ENCODE results near the gene SEMA3E. TPM values are rescaled to one million over a fixed set of nuclear protein-coding genes. Genes with fewer than 3 reads are reported as not detected.

Gene SEMA3E
- total RNA-seq, 1 experiment from 2014 or later, result 3.6 TPM

GRCh38 chr7:83413831-83414230, 235.1 kb downstream of the SEMA3E start:
- Histone ChIP-seq H3K9me2 (replicated peaks; ENCODE audit: low read length) (no peaks in the 10 kb centered on the region), H3K4me3 (ENCODE audit: low read length) (no peak overlapping the region), H3K4me2 (ENCODE audit: low read length) (no peak overlapping the region), H4K20me1 (ENCODE audit: low read length) (no peaks in the 10 kb centered on the region), H3K9me3 (ENCODE audit: low read length) (no peaks in the 10 kb centered on the region), H3K36me3 (ENCODE audit: low read depth, low read length) (no peaks in the 10 kb centered on the region), H3K27me3 (ENCODE audit: low read length) (no peaks in the 10 kb centered on the region), H3K9ac (ENCODE audit: low read length) (no peak overlapping the region), H3K4me1 (ENCODE audit: insufficient read depth, low read length) (no peaks in the 10 kb centered on the region), H3K79me2 (ENCODE audit: low read length) (no peaks in the 10 kb centered on the region), H3F3A (ENCODE audit: low read length, unreplicated experiment) (no peaks in the 10 kb centered on the region), H3K27ac (ENCODE audit: low read length) (no peak overlapping the region), H2AFZ (ENCODE audit: low read length) (no peak overlapping the region)
- intact Hi-C loops (cut with micrococcal nuclease), result loop anchor here (5.0 kb wide), 2 partner anchors 378 to 1608 kb away; no protein-coding TSS in a partner anchor
- ChIA-PET CTCF (no interaction called here), POLR2A (ENCODE audit: unreplicated experiment) (no interaction called here)
- ATAC-seq (no peak), DNase-seq (peak; percentile 13)
- TF ChIP-seq EZH2phosphoT487 (IDR thresholded peaks at IDR 0.05; ENCODE audit: borderline replicate concordance, low read length), result no peak
- no peak for TF ChIP-seq EZH2 (IDR thresholded peaks at IDR 0.05; ENCODE audit: low read length, unreplicated experiment)
- TF ChIP-seq CTCF (conservative IDR thresholded peaks at IDR 0.05; ENCODE audit: low read depth, low read length), result no peak
- BruUV-seq (replicated peaks), result no TSS peak

GRCh38 chr7:83413424-83413823, 235.5 kb downstream of the SEMA3E start:
- no peak overlapping the region for H3K4me2 ChIP-seq (ENCODE audit: low read length)
- no peak overlapping the region for H3K4me3 ChIP-seq (ENCODE audit: low read length)
- ChIA-PET POLR2A (ENCODE audit: unreplicated experiment) (no interaction called here), CTCF (no interaction called here)
- no peak overlapping the region for H3K27ac ChIP-seq (ENCODE audit: low read length)
- no peaks in the 10 kb centered on the region for H3K9me2 ChIP-seq (replicated peaks; ENCODE audit: low read length)
- H3F3A ChIP-seq (ENCODE audit: low read length, unreplicated experiment), result no peaks in the 10 kb centered on the region
- TF ChIP-seq EZH2phosphoT487 (IDR thresholded peaks at IDR 0.05; ENCODE audit: borderline replicate concordance, low read length) (no peak), CTCF (conservative IDR thresholded peaks at IDR 0.05; ENCODE audit: low read depth, low read length) (no peak), EZH2 (IDR thresholded peaks at IDR 0.05; ENCODE audit: low read length, unreplicated experiment) (no peak)
- ATAC-seq (no peak), DNase-seq (peak; percentile 17)
- intact Hi-C loops (cut with micrococcal nuclease), result loop anchor here (5.0 kb wide), 2 partner anchors 379 to 1609 kb away; no protein-coding TSS in a partner anchor
- no peaks in the 10 kb centered on the region for H4K20me1 ChIP-seq (ENCODE audit: low read length)
- no peak overlapping the region for H3K9ac ChIP-seq (ENCODE audit: low read length)
- H2AFZ ChIP-seq (ENCODE audit: low read length), result no peak overlapping the region
- no peaks in the 10 kb centered on the region for H3K27me3 ChIP-seq (ENCODE audit: low read length)
- H3K36me3 ChIP-seq (ENCODE audit: low read depth, low read length), result no peaks in the 10 kb centered on the region
- BruUV-seq (replicated peaks), result no TSS peak
- H3K4me1 ChIP-seq (ENCODE audit: insufficient read depth, low read length), result no peaks in the 10 kb centered on the region
- no peaks in the 10 kb centered on the region for H3K9me3 ChIP-seq (ENCODE audit: low read length)
- no peaks in the 10 kb centered on the region for H3K79me2 ChIP-seq (ENCODE audit: low read length)

- DNase-seq (peak; percentile 64), ATAC-seq (no peak)
- no peaks in the 10 kb centered on the region for H3K9me2 ChIP-seq (replicated peaks; ENCODE audit: low read length)
- H2AFZ ChIP-seq (ENCODE audit: low read length), result no peak overlapping the region
- no peaks in the 10 kb centered on the region for H3F3A ChIP-seq (ENCODE audit: low read length, unreplicated experiment)
- no peaks in the 10 kb centered on the region for H3K27me3 ChIP-seq (ENCODE audit: low read length)
- POLR2A ChIA-PET (ENCODE audit: unreplicated experiment), result interaction anchor here (0.5 kb wide), 1 partner anchor 209 kb away, joined by 3 read pairs; no protein-coding TSS in a partner anchor
- H3K9me3 ChIP-seq (ENCODE audit: low read length), result no peaks in the 10 kb centered on the region
- no peak overlapping the region for H3K27ac ChIP-seq (ENCODE audit: low read length)
- no peak overlapping the region for H3K4me3 ChIP-seq (ENCODE audit: low read length)
- CTCF ChIA-PET, result interaction anchor here (0.5 kb wide), 1 partner anchor 11 kb away, joined by 3 read pairs; no protein-coding TSS in a partner anchor
- TF ChIP-seq EZH2 (IDR thresholded peaks at IDR 0.05; ENCODE audit: low read length, unreplicated experiment), result no peak
- TF ChIP-seq EZH2phosphoT487 (IDR thresholded peaks at IDR 0.05; ENCODE audit: borderline replicate concordance, low read length), result no peak
- peak; percentile 76 for TF ChIP-seq CTCF (conservative IDR thresholded peaks at IDR 0.05; ENCODE audit: low read depth, low read length)
- intact Hi-C loops (cut with micrococcal nuclease), result loop anchor here (1.0 to 5.0 kb wide), 4 partner anchors 103 to 1611 kb away; no protein-coding TSS in a partner anchor
- no peak overlapping the region for H3K9ac ChIP-seq (ENCODE audit: low read length)
- BruUV-seq (replicated peaks), result no TSS peak
- no peaks in the 10 kb centered on the region for H4K20me1 ChIP-seq (ENCODE audit: low read length)
- no peaks in the 10 kb centered on the region for H3K36me3 ChIP-seq (ENCODE audit: low read depth, low read length)
- H3K79me2 ChIP-seq (ENCODE audit: low read length), result no peaks in the 10 kb centered on the region
- no peaks in the 10 kb centered on the region for H3K4me1 ChIP-seq (ENCODE audit: insufficient read depth, low read length)
- H3K4me2 ChIP-seq (ENCODE audit: low read length), result no peak overlapping the region
These were observed 237.8 kb downstream of the SEMA3E start for GRCh38 chr7:83410989-83411591.

Data from PC-3 (cell line).